ENCODE results near the gene RANBP3L. TPM values are rescaled to one million over a fixed set of nuclear protein-coding genes. Genes with fewer than 3 reads are reported as not detected.
"Not testable (repeated sequence)": the region's sequence is repeated elsewhere in the genome, so short reads cannot be mapped to it uniquely, and the experiment has no call there.

Gene RANBP3L
- total RNA-seq, 1 donor from 2014 or later = not detected

DNA sequence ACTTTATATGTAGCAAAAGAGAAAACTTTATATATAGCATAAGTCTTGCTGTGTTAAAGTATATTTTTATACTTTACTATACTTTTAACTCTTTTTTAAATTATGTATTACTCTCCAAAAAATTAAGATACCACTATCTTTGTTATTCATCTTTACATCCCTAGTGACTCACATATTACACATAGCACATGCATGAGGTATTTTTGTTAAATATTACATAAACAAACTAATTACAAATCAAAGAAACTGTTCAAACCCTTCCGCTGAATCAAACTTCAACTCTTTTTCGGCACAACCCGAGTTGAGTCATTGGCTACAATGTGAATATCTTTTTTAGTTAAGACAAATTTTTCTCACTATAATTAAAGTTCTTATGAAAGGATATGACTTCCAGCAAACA lies 92.0 kb downstream of the RANBP3L start:
- intact Hi-C loops (cut with micrococcal nuclease) = no loop called here

GRCh38 chr5:36208786-36209185 lies 92.9 kb downstream of the RANBP3L start:
- intact Hi-C loops (cut with micrococcal nuclease) = no loop called here

GRCh38 chr5:36206913-36207312 lies 94.8 kb downstream of the RANBP3L start:
- intact Hi-C loops (cut with micrococcal nuclease) = no loop called here

DNA sequence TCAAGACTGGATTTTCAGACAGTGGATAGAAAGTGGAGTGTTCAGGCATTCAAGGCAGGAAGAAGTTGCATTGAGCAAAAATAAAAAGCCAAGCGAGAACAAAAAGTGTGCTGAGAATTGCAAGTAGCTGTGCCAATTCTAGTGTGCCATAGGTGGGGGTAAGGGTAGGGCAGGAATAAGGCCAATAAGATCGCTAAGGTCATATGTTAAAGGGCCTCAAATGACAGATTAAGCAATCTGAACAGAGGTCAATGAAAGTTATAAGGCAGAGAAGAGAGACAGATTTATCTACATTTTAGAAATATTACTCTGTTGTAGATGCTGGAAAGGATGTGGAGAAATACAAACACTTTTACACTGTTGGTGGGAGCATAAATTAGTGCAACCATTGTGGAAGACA lies 96.4 kb downstream of the RANBP3L start:
- intact Hi-C loops (cut with micrococcal nuclease) = no loop called here

DNA sequence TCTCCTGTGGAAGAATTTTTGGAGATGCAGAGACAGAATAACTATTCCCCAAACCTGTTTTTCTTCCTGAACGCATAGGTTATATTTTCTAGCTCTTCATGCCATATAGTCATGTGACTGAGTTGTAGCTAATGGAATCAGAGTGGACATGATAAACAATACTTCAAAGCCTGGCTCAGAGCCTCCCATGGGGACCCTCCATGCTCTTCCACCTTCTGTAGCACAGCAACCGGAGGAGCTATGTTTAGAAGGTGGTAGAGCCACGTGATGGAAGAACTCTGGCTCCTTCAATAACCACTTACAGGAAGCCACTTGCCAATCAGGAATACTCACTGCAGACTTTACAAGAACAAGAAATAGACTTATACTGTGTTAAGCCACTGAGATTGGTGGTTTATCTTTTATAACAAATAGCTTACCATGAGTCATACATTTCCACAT lies 99.2 kb downstream of the RANBP3L start:
- intact Hi-C loops (cut with micrococcal nuclease) = no loop called here

- intact Hi-C loops (cut with micrococcal nuclease) = loop anchor here (1.0 kb wide), 1 partner anchor 48 kb away; the partner anchor contains the start of gene SKP2
Measured at GRCh38 chr5:36200513-36200912, 101.2 kb downstream of the RANBP3L start.

- intact Hi-C loops (cut with micrococcal nuclease) = loop anchor here (1.0 kb wide), 1 partner anchor 47 kb away; the partner anchor contains the start of gene SKP2
Measured at GRCh38 chr5:36199620-36200019, 102.1 kb downstream of the RANBP3L start.

- intact Hi-C loops (cut with micrococcal nuclease) = not testable (repeated sequence)
Measured at GRCh38 chr5:36198783-36199182, 102.9 kb downstream of the RANBP3L start.

Other genes starting within 250 kb of the RANBP3L start
- gene UGT3A2, start 235.0 kb downstream of the RANBP3L start, total RNA-seq = 0.15 and 0.25 TPM in 2 replicates
- 10.3 and 13.4 TPM in 2 replicates for gene LMBRD2, start 150.0 kb downstream of the RANBP3L start, total RNA-seq
- 34.4 and 35.2 TPM in 2 replicates for gene SKP2, start 149.8 kb downstream of the RANBP3L start, total RNA-seq
- gene NADK2, start 60.0 kb downstream of the RANBP3L start, total RNA-seq = 12.1 and 12.4 TPM in 2 replicates

All from T-helper 1 cell treated with Interleukin-12 subunit alpha and Interleukin-12 subunit beta and Interleukin-4 antibody, amounts not matched to agents 30 ng/mL and 1 ng/mL, for 36 hours (primary cell).